Thyroid gland (tissue), 4 donors: ENCODE measurements around the gene GRIA1. TPM values are rescaled to one million over a fixed set of nuclear protein-coding genes. Genes with fewer than 3 reads are reported as not detected.

Source experiments
- DNase-seq, 2 donors: peaks; one replicate each; pipeline ENCODE4 v3.0.0-alpha.2; 2019
- H3K27ac ChIP-seq, 3 donors: fragments of 200-600 bp; sonication (generic); 1 replicate in 2 of 3; 2 replicates in 1 of 3; pipeline ENCODE4 v1.5.1; 2016 to 2019; ENCODE audit warnings: mild to moderate bottlenecking in 1 of 3, moderate library complexity in 1 of 3
- H3K27me3 ChIP-seq: fragments of 200-600 bp; sonication (generic); one replicate; pipeline ENCODE4 v1.5.1; 2019
- H3K36me3 ChIP-seq, 2 donors: fragments of 200-600 bp; sonication (generic); one replicate each; pipeline ENCODE4 v1.5.1; 2016 to 2019
- H3K4me1 ChIP-seq, 2 donors: fragments of 200-600 bp; sonication (generic); one replicate each; pipeline ENCODE4 v1.5.1; 2017 to 2019
- H3K4me3 ChIP-seq, 3 donors: fragments of 200-600 bp; sonication (generic); replicated peaks in 1 of 3; 1 replicate in 2 of 3; 2 replicates in 1 of 3; pipeline ENCODE4 v1.5.1; 2016; ENCODE audit warnings: mild to moderate bottlenecking in 1 of 3
- H3K9me3 ChIP-seq: fragments of 200-600 bp; sonication (generic); one replicate; pipeline ENCODE4 v1.5.1; 2017
- POLR2A ChIP-seq, 2 donors: fragments of 450-650 bp; IDR thresholded peaks; one replicate each; pipeline ENCODE4 v1.6.1; 2017; ENCODE audit warnings: antibody characterized with exemption in 2 of 2, mild to moderate bottlenecking in 2 of 2, moderate library complexity in 1 of 2
- WGBS, 2 donors: methylation state at CpG; one replicate each; pipeline ENCODE4 v1.1.5; 2017; 5-methylcytosine and 5-hydroxymethylcytosine counted together
- intact Hi-C: fragments of 100-400 bp; cut with DNase I; formaldehyde crosslinking; loops from one replicate; pipeline ENCODE4 v1.15.1; 2023
- total RNA-seq, 4 donors: library from RNA; depleted of rRNA; stranded (reverse); fragments of >200 nt; gene quantifications; one replicate each; pipeline ENCODE4 v1.2.3, GENCODE V29; 2016
- TF ChIP-seq, protein P1 (sequence below), 6 experiments: fragments of 200-600 bp in 3 of 6; fragments of 450-650 bp in 3 of 6; sonication (generic) in 3 of 6; IDR thresholded peaks; one replicate each; pipeline ENCODE4 v1.5.1; 2016 to 2019; ENCODE audit warnings: antibody characterized with exemption in 6 of 6, mild to moderate bottlenecking in 2 of 6, inconsistent platforms in 1 of 6, moderate library complexity in 1 of 6

The GRIA1 gene
- total RNA-seq, 4 donors from 2014 or later, result 0.21 to 2.6 (median 0.79) TPM

DNA sequence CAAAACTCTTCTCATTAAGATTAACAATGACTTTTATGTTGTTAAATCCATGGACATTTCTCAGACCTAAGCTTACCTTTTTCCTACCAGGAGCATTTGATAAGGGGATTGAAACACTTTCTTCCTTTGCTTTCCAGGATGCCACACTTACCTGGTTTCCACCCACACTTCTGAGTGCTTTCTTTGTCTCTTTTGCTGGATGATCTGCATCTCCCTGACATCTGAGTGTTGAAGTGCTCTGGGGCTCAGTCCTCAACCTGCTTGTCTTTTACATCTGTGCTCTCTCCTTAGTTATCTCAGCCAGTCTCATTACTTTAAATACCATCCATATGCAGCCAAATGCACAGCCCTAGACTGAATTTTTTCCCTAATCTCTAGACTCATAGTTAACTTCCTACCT lies 22.9 kb upstream of the GRIA1 start:
- DNase-seq, result no peak
- TF ChIP-seq, protein P1, sequence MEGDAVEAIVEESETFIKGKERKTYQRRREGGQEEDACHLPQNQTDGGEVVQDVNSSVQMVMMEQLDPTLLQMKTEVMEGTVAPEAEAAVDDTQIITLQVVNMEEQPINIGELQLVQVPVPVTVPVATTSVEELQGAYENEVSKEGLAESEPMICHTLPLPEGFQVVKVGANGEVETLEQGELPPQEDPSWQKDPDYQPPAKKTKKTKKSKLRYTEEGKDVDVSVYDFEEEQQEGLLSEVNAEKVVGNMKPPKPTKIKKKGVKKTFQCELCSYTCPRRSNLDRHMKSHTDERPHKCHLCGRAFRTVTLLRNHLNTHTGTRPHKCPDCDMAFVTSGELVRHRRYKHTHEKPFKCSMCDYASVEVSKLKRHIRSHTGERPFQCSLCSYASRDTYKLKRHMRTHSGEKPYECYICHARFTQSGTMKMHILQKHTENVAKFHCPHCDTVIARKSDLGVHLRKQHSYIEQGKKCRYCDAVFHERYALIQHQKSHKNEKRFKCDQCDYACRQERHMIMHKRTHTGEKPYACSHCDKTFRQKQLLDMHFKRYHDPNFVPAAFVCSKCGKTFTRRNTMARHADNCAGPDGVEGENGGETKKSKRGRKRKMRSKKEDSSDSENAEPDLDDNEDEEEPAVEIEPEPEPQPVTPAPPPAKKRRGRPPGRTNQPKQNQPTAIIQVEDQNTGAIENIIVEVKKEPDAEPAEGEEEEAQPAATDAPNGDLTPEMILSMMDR (IDR thresholded peaks at IDR 0.05), result no peak
- TF ChIP-seq POLR2A (IDR thresholded peaks at IDR 0.05), result no peak
- intact Hi-C loops, result no loop called here

DNA sequence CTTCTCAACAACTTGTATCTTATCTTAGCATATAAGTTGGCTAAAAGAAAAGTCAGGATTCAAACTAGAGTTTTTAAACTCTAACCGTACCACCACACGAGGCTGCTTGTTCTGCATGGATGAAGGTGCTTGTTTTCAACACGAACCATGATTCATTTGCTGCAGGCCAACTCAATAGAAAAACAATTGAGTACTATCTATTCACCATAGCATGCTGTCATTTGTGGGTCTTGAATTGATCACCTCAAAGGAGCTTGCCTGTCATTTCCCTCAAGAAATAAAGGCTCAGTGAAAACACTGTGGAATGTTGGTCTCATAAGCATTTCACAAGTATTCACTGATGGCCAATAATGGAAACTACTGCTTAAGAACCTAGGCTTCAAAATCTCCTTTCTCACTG lies 21.0 kb upstream of the GRIA1 start:
- Histone ChIP-seq H3K36me3 (no peaks in the 10 kb centered on the region), H3K9me3 (no peaks in the 10 kb centered on the region), H3K4me3 (no peak overlapping the region), H3K27me3 (no peaks in the 10 kb centered on the region), H3K27ac (no peak overlapping the region), H3K4me1 (no peaks in the 10 kb centered on the region)
- intact Hi-C loops, result no loop called here
- WGBS, 2 donors, result 67 to 79% methylated on average over 3 of the region's 3 CpGs
- DNase-seq, result no peak
- no peak for TF ChIP-seq POLR2A (IDR thresholded peaks at IDR 0.05)
- TF ChIP-seq, protein P1 (IDR thresholded peaks at IDR 0.05), result no peak

More for the DNA sequence above, 22.9 kb upstream of the GRIA1 start:
- H3K4me1 ChIP-seq, result no peaks in the 10 kb centered on the region
- no peaks in the 10 kb centered on the region for H3K36me3 ChIP-seq
- no peaks in the 10 kb centered on the region for H3K9me3 ChIP-seq
- H3K27me3 ChIP-seq, result no peaks in the 10 kb centered on the region
- no peak overlapping the region for H3K27ac ChIP-seq
- no peak overlapping the region for H3K4me3 ChIP-seq

DNA sequence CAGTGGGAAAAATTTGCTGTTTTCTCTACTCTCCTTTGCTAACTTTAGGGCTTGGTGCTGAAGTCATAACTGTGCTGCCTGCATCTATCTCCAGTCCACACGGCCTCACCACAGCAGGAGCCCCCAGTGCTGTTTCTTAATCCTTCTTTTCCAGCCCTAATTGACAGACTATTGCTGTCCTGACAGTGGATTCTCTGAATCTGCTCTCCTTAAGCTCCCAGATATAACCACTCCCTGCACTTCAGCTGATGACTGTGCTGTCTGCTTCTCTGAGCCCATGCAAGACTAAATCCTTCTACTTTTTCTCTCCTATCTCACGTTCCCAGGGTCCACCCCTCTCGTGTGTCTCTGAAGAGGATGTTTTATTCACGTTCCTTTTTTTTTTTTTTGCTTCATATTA lies 19.7 kb upstream of the GRIA1 start:
- no peaks in the 10 kb centered on the region for H3K27me3 ChIP-seq
- TF ChIP-seq, protein P1 (IDR thresholded peaks at IDR 0.05), result no peak
- no peak for TF ChIP-seq POLR2A (IDR thresholded peaks at IDR 0.05)
- WGBS, 2 donors, result 51 to 58% methylated on average over 4 of the region's 4 CpGs
- H3K4me3 ChIP-seq, result no peak overlapping the region
- H3K36me3 ChIP-seq, result no peaks in the 10 kb centered on the region
- intact Hi-C loops, result no loop called here
- no peaks in the 10 kb centered on the region for H3K4me1 ChIP-seq
- H3K27ac ChIP-seq, result no peak overlapping the region
- DNase-seq, result no peak
- H3K9me3 ChIP-seq, result no peaks in the 10 kb centered on the region

DNA sequence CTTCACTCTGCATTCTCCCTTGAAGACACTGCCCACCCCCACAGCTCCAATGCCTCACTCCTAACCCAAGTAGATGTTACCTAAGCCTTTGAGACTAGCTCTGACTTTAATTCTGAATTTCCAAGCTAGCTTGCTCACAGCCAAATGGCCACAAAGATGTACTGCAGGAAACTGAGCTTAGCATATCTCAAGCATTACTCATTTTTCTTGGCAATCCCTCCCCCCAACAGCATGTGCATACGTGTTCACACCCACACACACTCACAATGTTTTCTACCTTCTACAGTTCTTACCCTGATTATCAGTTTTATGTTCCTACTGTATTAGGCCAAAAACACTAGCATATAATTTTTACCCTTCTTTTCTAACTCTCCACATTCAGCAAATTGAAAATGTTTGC lies 13.7 kb upstream of the GRIA1 start:
- Histone ChIP-seq H3K4me3 (no peak overlapping the region), H3K4me1 (no peaks in the 10 kb centered on the region), H3K27me3 (no peaks in the 10 kb centered on the region), H3K9me3 (no peaks in the 10 kb centered on the region), H3K36me3 (no peaks in the 10 kb centered on the region), H3K27ac (no peak overlapping the region)
- WGBS, 2 donors, result 69 to 82% methylated on average over 1 of the region's 1 CpG
- intact Hi-C loops, result no loop called here
- TF ChIP-seq, protein P1 (IDR thresholded peaks at IDR 0.05), result no peak
- no peak for DNase-seq

DNA sequence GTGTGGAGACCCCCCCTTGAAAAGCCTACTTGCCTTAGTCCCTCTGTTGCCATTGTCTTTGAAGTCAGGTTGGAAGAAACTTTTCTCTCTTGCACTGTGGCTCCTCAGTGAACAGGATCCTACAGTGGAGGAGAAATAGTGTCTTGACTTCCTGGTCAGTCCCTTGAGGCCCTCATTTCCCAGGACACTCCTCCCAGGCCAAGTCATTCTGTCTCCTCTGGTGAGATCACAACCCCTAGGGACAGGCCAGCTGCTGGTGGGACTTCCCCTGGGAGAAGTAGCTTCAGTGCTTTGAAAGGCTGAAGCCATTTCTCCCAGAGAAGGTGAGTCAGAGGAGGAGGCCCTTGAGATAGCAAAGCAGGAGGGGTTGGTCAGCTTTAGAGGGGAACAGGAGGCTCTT lies 10.1 kb upstream of the GRIA1 start:
- H3K4me3 ChIP-seq, result no peak overlapping the region
- H3K36me3 ChIP-seq, result no peaks in the 10 kb centered on the region
- no peak overlapping the region for H3K27ac ChIP-seq
- no peaks in the 10 kb centered on the region for H3K9me3 ChIP-seq
- DNase-seq, result no peak
- no peaks in the 10 kb centered on the region for H3K4me1 ChIP-seq
- intact Hi-C loops, result no loop called here
- TF ChIP-seq POLR2A (IDR thresholded peaks at IDR 0.05), result no peak
- TF ChIP-seq, protein P1 (IDR thresholded peaks at IDR 0.05), result no peak
- no peaks in the 10 kb centered on the region for H3K27me3 ChIP-seq
